ENCODE measurements around the gene WDR74. TPM values are rescaled to one million over a fixed set of nuclear protein-coding genes. Genes with fewer than 3 reads are reported as not detected.
"Not testable (repeated sequence)": the region's sequence is repeated elsewhere in the genome, so short reads cannot be mapped to it uniquely, and the experiment has no call there.

Gene WDR74
- total RNA-seq, 4 donors from 2014 or later = 26.6 to 46.8 (median 39.3) TPM

- WGBS, 2 donors (ENCODE audit: low coverage in 1 of 2) = 10% methylated on average over 4 to 10 of the region's 40 CpGs
- peak; percentile 10 for ATAC-seq
- Histone ChIP-seq H3K27me3 (no peaks in the 10 kb centered on the region), H3K4me1 (peaks cover 0 to 76% (median 32%) of the 10 kb centered on the region in 3 donors), H3K9me3 (no peaks in the 10 kb centered on the region), H3K27ac (peak within 1 kb of the TSS; percentile 74 to 100 (median 97)), H3K36me3 (peaks cover 0 to 57% of the 10 kb centered on the region in 2 donors), H3K4me3 (peak within 1 kb of the TSS; percentile 66 to 93)
- TF ChIP-seq EP300 (IDR thresholded peaks at IDR 0.05) (no peak), POLR2A (IDR thresholded peaks at IDR 0.05) (no peak), POLR2AphosphoS5 (IDR thresholded peaks at IDR 0.05) (no peak)
- TF ChIP-seq, protein P1, sequence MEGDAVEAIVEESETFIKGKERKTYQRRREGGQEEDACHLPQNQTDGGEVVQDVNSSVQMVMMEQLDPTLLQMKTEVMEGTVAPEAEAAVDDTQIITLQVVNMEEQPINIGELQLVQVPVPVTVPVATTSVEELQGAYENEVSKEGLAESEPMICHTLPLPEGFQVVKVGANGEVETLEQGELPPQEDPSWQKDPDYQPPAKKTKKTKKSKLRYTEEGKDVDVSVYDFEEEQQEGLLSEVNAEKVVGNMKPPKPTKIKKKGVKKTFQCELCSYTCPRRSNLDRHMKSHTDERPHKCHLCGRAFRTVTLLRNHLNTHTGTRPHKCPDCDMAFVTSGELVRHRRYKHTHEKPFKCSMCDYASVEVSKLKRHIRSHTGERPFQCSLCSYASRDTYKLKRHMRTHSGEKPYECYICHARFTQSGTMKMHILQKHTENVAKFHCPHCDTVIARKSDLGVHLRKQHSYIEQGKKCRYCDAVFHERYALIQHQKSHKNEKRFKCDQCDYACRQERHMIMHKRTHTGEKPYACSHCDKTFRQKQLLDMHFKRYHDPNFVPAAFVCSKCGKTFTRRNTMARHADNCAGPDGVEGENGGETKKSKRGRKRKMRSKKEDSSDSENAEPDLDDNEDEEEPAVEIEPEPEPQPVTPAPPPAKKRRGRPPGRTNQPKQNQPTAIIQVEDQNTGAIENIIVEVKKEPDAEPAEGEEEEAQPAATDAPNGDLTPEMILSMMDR (IDR thresholded peaks at IDR 0.05) = no peak
Measured at GRCh38 chr11:62832336-62833234, 6.8 kb downstream of the WDR74 start, which contains the start of gene TEX54. Gene TEX54 (minus strand): TSS chr11:62832841.

DNA sequence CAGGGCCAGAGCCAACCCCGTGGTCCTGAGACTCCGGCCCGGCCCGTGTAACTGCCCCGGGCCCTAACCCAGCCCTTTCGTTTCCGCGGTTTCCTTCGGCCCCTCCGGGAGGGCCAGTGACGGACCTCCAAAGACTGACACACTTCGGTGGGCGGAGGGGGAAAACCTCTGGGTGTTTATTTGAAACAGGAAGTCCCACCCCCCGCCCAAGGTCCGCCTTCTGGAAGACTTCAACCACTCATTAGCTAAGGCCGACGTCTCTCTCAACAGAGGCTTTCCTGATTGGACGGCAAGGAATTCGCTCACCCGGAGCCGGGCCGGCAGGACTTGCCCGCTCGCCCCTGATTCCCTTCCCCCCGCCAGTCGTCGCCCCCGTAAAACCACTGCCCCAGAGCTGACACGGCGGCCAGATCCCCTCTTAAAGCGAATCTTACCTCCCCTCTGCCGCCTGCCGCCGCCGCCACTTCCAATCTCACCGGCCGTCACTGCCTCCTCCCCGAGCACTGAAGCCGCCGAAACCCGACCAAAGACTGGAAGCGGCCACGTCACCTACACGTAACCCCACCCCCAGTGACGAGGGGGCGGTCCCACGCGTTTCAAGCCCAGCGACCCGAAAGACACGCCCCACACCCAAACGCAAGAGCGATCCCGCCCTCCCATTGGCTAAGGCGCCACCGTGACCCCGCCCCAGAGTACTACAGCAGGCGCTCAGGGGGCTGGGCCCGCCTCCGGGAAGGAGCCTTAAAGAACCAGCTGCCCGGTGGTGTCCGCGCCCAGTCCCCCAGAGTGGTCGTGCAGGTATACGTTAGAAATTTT lies 7.7 kb downstream of the WDR74 start, which contains the start of gene STX5:
Gene STX5, minus strand, starts transcription at position 532 of the 816 bp plus-strand sequence. CDS start 808 bp downstream, outside the sequence.
- peak; percentile 73 to 87 for TF ChIP-seq POLR2A (IDR thresholded peaks at IDR 0.05)
- TF ChIP-seq POLR2AphosphoS5 (IDR thresholded peaks at IDR 0.05) = peak; percentile 89
- TF ChIP-seq, protein P1 (IDR thresholded peaks at IDR 0.05) = no peak
- WGBS, 2 donors (ENCODE audit: low coverage in 1 of 2) = 0% methylated on average over 23 of the region's 65 CpGs; no CpG with 5 or more reads in 1 of the 2 donors
- peak; percentile 96 for ATAC-seq
- H3K9me3 ChIP-seq = no peaks in the 10 kb centered on the region
- H3K27me3 ChIP-seq = no peaks in the 10 kb centered on the region
- H3K4me3 ChIP-seq = peak within 1 kb of the TSS; percentile 66 to 93
- peaks cover 0 to 78% (median 32%) of the 10 kb centered on the region in 3 donors for H3K4me1 ChIP-seq
- peaks cover 0 to 60% of the 10 kb centered on the region in 2 donors for H3K36me3 ChIP-seq
- H3K27ac ChIP-seq = peak within 1 kb of the TSS; percentile 74 to 100 (median 97)

GRCh38 chr11:62830904-62831519 lies 8.4 kb downstream of the WDR74 start:
- no peaks in the 10 kb centered on the region for H3K27me3 ChIP-seq
- peaks cover 0 to 60% of the 10 kb centered on the region in 2 donors for H3K36me3 ChIP-seq
- TF ChIP-seq, protein P1 (IDR thresholded peaks at IDR 0.05) = no peak
- TF ChIP-seq EP300 (IDR thresholded peaks at IDR 0.05) (no peak), POLR2AphosphoS5 (IDR thresholded peaks at IDR 0.05) (no peak), POLR2A (IDR thresholded peaks at IDR 0.05) (no peak)
- 0% methylated on average over 7 of the region's 33 CpGs; no CpG with 5 or more reads in 1 of the 2 donors for WGBS, 2 donors (ENCODE audit: low coverage in 1 of 2)
- peak overlapping the region; percentile 74 to 100 (median 97) for H3K27ac ChIP-seq
- H3K9me3 ChIP-seq = no peaks in the 10 kb centered on the region
- H3K4me3 ChIP-seq = peak overlapping the region; percentile 66 to 93
- H3K4me1 ChIP-seq = peaks cover 0 to 78% (median 32%) of the 10 kb centered on the region in 3 donors
- peak; percentile 1 for ATAC-seq

- 89 to 94% methylated on average over 5 to 8 of the region's 8 CpGs for WGBS, 2 donors (ENCODE audit: low coverage in 1 of 2)
- not testable (repeated sequence) for ATAC-seq, H3K27ac ChIP-seq, H3K4me3 ChIP-seq, H3K9me3 ChIP-seq, H3K27me3 ChIP-seq
- Histone ChIP-seq H3K4me1 (peaks cover 0 to 52% (median 29%) of the 10 kb centered on the region in 3 donors), H3K36me3 (peaks cover 3 to 61% of the 10 kb centered on the region in 2 donors)
Measured at GRCh38 chr11:62828130-62828529, 11.3 kb downstream of the WDR74 start.

Data from gastroesophageal sphincter (tissue), 4 donors.